H1 (cell line): Measurements from ENCODE around the gene FGR. TPM values are rescaled to one million over a fixed set of nuclear protein-coding genes. Genes with fewer than 3 reads are reported as not detected.

Experiments
- ASH2L ChIP-seq: fragments of 200-600, 300-600 bp; sonication (generic); IDR thresholded peaks from one replicate; pipeline ENCODE4 v1.7.1; 2017; ENCODE audit warnings: low read length
- CHD1 ChIP-seq: IDR thresholded peaks from 2 replicates; pipeline ENCODE4 v1.6.1; 2012; ENCODE audit warnings: low read depth, low read length, improper control_type of control experiment
- CREB1 ChIP-seq: IDR thresholded peaks from 2 replicates; pipeline ENCODE4 v1.6.1; 2012; ENCODE audit warnings: inconsistent platforms
- PHF8 ChIP-seq: fragments of 200-600 bp; sonication (generic); conservative IDR thresholded peaks from 2 replicates; pipeline ENCODE4 v1.7.1; 2012; ENCODE audit warnings: low read depth, mild to moderate bottlenecking, inconsistent platforms, low read length, moderate library complexity
- RXRA ChIP-seq: IDR thresholded peaks from 2 replicates; pipeline ENCODE4 v1.6.1; 2011; ENCODE audit warnings: low read depth, mild to moderate bottlenecking, low read length, moderate library complexity; ENCODE audit not compliant: insufficient read depth
- YY1 ChIP-seq: IDR thresholded peaks from 2 replicates; pipeline ENCODE4 v1.6.1; 2011; ENCODE audit warnings: low read depth, mild to moderate bottlenecking, low read length
- polyA plus RNA-seq, 7 experiments: library from polyadenylated mRNA; depleted of rRNA in 3 of 7; stranded (reverse) in 5 of 7; unstranded in 2 of 7; fragments of >200 nt in 5 of 7; fragments of 200-250 nt in 2 of 7; gene quantifications; 1 replicate in 5 of 7; 2 replicates in 1 of 7; 4 replicates in 1 of 7; pipeline versions ENCODE4 v1.2.1 to v1.2.3, GENCODE V29; 2011 to 2013; ENCODE audit warnings: missing spikeins in 2 of 7, mixed read lengths in 2 of 7
- total RNA-seq: library from RNA; stranded (reverse); fragmentation: NEBNext Ultra II Directional; extraction: Animal tissue kit (Norgen Biotek cat#: 25700); gene quantifications from 2 replicates; pipeline ENCODE4 v1.2.1, GENCODE V29; 2021
- TF ChIP-seq, protein P1 (sequence below): IDR thresholded peaks from 2 replicates; pipeline ENCODE4 v1.6.1; 2011; ENCODE audit warnings: low read length, improper control_type of control experiment

The FGR gene
- total and polyA plus RNA-seq, 2 of the 8 experiments (the other 6 are each of a cell fraction or from before 2014, with no cell fraction given), result 0.22 to 0.95 TPM

DNA sequence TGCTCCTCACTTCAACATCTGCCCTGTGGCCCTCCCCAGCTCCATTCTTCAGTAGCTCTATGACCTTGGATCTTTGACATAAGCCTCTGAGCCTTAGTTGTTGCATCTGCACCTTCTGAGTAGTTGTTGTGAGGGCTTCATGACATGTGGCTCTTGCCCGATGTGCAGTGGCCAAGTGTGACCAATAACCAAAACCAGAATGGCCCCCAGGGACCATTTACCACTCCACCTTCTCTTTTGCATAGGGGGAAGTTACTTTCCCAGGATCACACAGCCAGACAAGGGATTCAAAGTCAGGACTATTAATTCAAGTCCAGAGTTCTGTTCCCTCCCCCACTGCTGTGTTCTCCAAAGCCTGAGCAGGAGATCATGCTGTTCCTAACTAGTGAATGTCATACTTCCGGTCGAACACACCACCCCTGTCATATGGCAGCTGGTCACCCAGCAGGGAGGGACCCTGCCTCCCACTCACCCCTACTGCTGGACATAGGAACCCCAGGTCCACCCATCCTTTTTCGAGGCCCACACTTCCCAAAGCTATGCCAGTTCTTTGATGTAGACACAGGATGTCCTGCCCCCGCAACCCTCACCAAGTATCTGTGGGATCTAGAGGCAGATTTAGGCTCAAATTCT, 4.0 kb downstream of the FGR start (continued):
- TF ChIP-seq RXRA, result no peak
- TF ChIP-seq YY1, result no peak
- TF ChIP-seq CREB1, result no peak
- no peak for TF ChIP-seq PHF8
- no peak for TF ChIP-seq CHD1
- TF ChIP-seq, protein P1, sequence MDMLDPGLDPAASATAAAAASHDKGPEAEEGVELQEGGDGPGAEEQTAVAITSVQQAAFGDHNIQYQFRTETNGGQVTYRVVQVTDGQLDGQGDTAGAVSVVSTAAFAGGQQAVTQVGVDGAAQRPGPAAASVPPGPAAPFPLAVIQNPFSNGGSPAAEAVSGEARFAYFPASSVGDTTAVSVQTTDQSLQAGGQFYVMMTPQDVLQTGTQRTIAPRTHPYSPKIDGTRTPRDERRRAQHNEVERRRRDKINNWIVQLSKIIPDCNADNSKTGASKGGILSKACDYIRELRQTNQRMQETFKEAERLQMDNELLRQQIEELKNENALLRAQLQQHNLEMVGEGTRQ, result no peak
- TF ChIP-seq ASH2L, result no peak
